SU-DHL-6 (cell line): ENCODE measurements around the gene FOXM1.

Experiments
- H2AFZ ChIP-seq: fragments of 200-600 bp; sonication (generic); 2 replicates; pipeline ENCODE4 v1.6.1; 2014; ENCODE audit warnings: low read depth, mild to moderate bottlenecking, moderate library complexity, mixed read lengths, antibody characterized with exemption, low read length; ENCODE audit not compliant: severe bottlenecking
- H3F3A ChIP-seq: fragments of 200-600 bp; shearing (Covaris generic); 2 replicates; pipeline ENCODE4 v1.6.0; 2016; ENCODE audit warnings: antibody characterized with exemption, mild to moderate bottlenecking; ENCODE audit not compliant: insufficient read depth
- H3K27ac ChIP-seq: fragments of 200-600 bp; sonication (generic); 2 replicates; pipeline ENCODE4 v1.5.1; 2016; ENCODE audit warnings: low read depth, mild to moderate bottlenecking, low read length, moderate library complexity, mixed read lengths
- H3K27me3 ChIP-seq: fragments of 200-600 bp; sonication (generic), shearing (Covaris generic); 2 replicates; pipeline ENCODE4 v1.6.0; 2014; ENCODE audit warnings: mild to moderate bottlenecking, low read length
- H3K36me3 ChIP-seq: fragments of 200-600 bp; sonication (generic); 2 replicates; pipeline ENCODE4 v1.6.1; 2014; ENCODE audit warnings: mild to moderate bottlenecking, low read length, mixed read lengths
- H3K4me2 ChIP-seq: fragments of 300-600, 200-600 bp; shearing (Covaris generic), sonication (generic); 2 replicates; pipeline ENCODE4 v1.6.0; 2014; ENCODE audit warnings: low read length, low read depth, mild to moderate bottlenecking; ENCODE audit not compliant: poor library complexity, severe bottlenecking
- H3K4me3 ChIP-seq: fragments of 200-600 bp; sonication (generic); 2 replicates; pipeline ENCODE4 v1.5.1; 2014; ENCODE audit warnings: antibody characterized with exemption, low read length, mild to moderate bottlenecking, mixed read lengths; ENCODE audit not compliant: insufficient read depth, poor library complexity, severe bottlenecking
- H3K79me2 ChIP-seq: fragments of 200-600 bp; sonication (generic); 2 replicates; pipeline ENCODE4 v1.6.1; 2014; ENCODE audit warnings: mild to moderate bottlenecking, low read length, moderate library complexity; ENCODE audit not compliant: insufficient read depth
- H3K9ac ChIP-seq: fragments of 200-600 bp; sonication (generic); 2 replicates; pipeline ENCODE4 v1.7.0; 2014; ENCODE audit warnings: mild to moderate bottlenecking, low read length
- H3K9me2 ChIP-seq: fragments of 200-600 bp; sonication (generic); replicated peaks from 2 replicates; pipeline ENCODE4 v1.6.1; 2014; ENCODE audit warnings: low read length; ENCODE audit not compliant: insufficient read depth
- H3K9me3 ChIP-seq: fragments of 200-600 bp; sonication (generic); 2 replicates; pipeline ENCODE4 v1.6.1; 2014; ENCODE audit warnings: low read length, mixed read lengths; ENCODE audit not compliant: insufficient read depth
- H4K20me1 ChIP-seq: fragments of 200-600 bp; sonication (generic); 2 replicates; pipeline ENCODE4 v1.6.1; 2014; ENCODE audit warnings: low read depth, mild to moderate bottlenecking, antibody characterized with exemption, low read length, moderate library complexity, mixed read lengths
- CTCF ChIP-seq: fragments of 200-600 bp; sonication (generic); IDR thresholded peaks from one replicate; pipeline ENCODE4 v1.5.1; 2017; ENCODE audit warnings: antibody characterized with exemption, mild to moderate bottlenecking, low read length, moderate library complexity; ENCODE audit not compliant: insufficient read depth, poor library complexity, severe bottlenecking
- EZH2phosphoT487 ChIP-seq: fragments of 200-600 bp; sonication (generic), shearing (Covaris generic); conservative IDR thresholded peaks from 2 replicates; pipeline ENCODE4 v1.6.1; 2018; ENCODE audit warnings: mild to moderate bottlenecking, antibody characterized with exemption, low read length, moderate library complexity, mixed read lengths

Gene FOXM1

GRCh38 chr12:2890001-2890387, 13.0 kb upstream of the FOXM1 start:
- no peaks in the 10 kb centered on the region for H3K9me2 ChIP-seq
- H3K79me2 ChIP-seq = no peaks in the 10 kb centered on the region; the same call in 1 of the 2 replicates

GRCh38 chr12:2886768-2887450, 9.9 kb upstream of the FOXM1 start:
- H4K20me1 ChIP-seq = no peaks in the 10 kb centered on the region; the same call in 1 of the 2 replicates
- TF ChIP-seq EZH2phosphoT487 = no peak
- no peak for TF ChIP-seq CTCF
- H3K79me2 ChIP-seq = peaks cover 10% of the 10 kb centered on the region
- H3K27me3 ChIP-seq = no peaks in the 10 kb centered on the region
- H3K9me2 ChIP-seq = no peaks in the 10 kb centered on the region
- H3F3A ChIP-seq = peaks cover 28% of the 10 kb centered on the region
- no peak overlapping the region for H3K4me3 ChIP-seq
- no peak overlapping the region for H3K9ac ChIP-seq
- H3K4me2 ChIP-seq = no peak overlapping the region
- H3K9me3 ChIP-seq = no peaks in the 10 kb centered on the region
- no peak overlapping the region for H2AFZ ChIP-seq
- H3K27ac ChIP-seq = no peak overlapping the region
- 0 out of 2 replicates have a peak, but pooled peaks cover 2% of the 10 kb centered on the region for H3K36me3 ChIP-seq

More at GRCh38 chr12:2890001-2890387, 13.0 kb upstream of the FOXM1 start:
- Histone ChIP-seq H2AFZ (peak overlapping the region; percentile 96), H3K27ac (peak overlapping the region; percentile 54), H3F3A (peaks cover 30% of the 10 kb centered on the region), H3K9me3 (no peaks in the 10 kb centered on the region), H3K4me2 (peak overlapping the region; percentile 82), H4K20me1 (no peaks in the 10 kb centered on the region), H3K36me3 (0 out of 2 replicates have a peak, but pooled peaks cover 2% of the 10 kb centered on the region), H3K27me3 (no peaks in the 10 kb centered on the region), H3K4me3 (peak overlapping the region; percentile 73), H3K9ac (peak overlapping the region; percentile 77)
- TF ChIP-seq EZH2phosphoT487 = no peak
- no peak for TF ChIP-seq CTCF

GRCh38 chr12:2884810-2885209, 7.8 kb upstream of the FOXM1 start:
- TF ChIP-seq CTCF = no peak
- TF ChIP-seq EZH2phosphoT487 = no peak
- Histone ChIP-seq H2AFZ (no peak overlapping the region), H3K27ac (no peak overlapping the region), H3K4me3 (no peak overlapping the region), H3K9ac (no peak overlapping the region), H3K36me3 (0 out of 2 replicates have a peak, but pooled peaks cover 2% of the 10 kb centered on the region), H3K9me2 (no peaks in the 10 kb centered on the region), H3K79me2 (peaks cover 30% of the 10 kb centered on the region), H3F3A (peaks cover 23% of the 10 kb centered on the region), H3K4me2 (no peak overlapping the region), H4K20me1 (no peaks in the 10 kb centered on the region; the same call in 1 of the 2 replicates), H3K9me3 (no peaks in the 10 kb centered on the region), H3K27me3 (no peaks in the 10 kb centered on the region)
